ENCODE data around the gene TFIP11. TPM values are rescaled to one million over a fixed set of nuclear protein-coding genes. Genes with fewer than 3 reads are reported as not detected.

Gene TFIP11
- total and polyA plus RNA-seq, 2 of the 13 experiments (the other 11 are each of a cell fraction or from before 2014, with no cell fraction given) = 15.4 to 22.8 TPM

DNA sequence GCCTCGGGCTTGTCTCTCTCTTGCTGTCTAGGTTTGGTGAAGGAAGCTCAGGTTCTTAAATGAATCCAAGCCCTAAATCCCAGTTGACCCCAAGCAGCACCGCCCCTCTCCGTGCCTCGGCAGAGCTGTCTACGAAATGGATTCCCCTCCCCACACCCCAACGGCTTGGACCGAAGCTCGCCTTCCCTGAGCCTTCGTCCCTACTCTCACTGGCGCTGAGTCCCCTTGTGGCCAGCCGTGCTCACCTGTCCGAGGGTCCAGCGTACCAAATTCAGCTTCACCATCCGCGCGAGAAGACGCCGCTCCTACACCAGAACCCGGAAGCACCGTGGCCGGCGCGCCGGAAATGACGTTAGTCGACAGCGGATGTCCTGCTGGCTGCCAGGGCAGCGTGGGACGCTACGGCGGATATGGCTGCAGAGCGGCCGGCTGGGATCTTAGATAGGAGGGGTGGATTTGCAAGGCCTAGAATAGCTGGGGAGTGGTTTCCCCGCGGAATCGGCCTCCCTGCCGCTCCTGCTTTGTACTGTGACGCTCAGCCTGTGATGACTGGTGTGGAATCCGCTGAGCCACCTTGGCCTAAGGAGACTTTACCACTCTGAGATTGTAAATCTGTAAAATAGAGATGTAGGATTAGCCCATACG lies at the start of gene TFIP11 (continued):
- TF ChIP-seq ETV5 (CRISPR knock-in tag; IDR thresholded peaks at IDR 0.05; ENCODE audit: borderline replicate concordance) (peak; percentile 87), UBTF (CRISPR knock-in tag; IDR thresholded peaks at IDR 0.05) (peak; percentile 71), RBM22 (optimal IDR thresholded peaks at IDR 0.05; ENCODE audit: low read length) (peak; percentile 86), ARNTL (CRISPR knock-in tag; IDR thresholded peaks at IDR 0.05) (no peak), KDM4B (CRISPR knock-in tag; IDR thresholded peaks at IDR 0.05) (peak; percentile 65; the same call in 1 of the 2 replicates), SRF (IDR thresholded peaks at IDR 0.05; ENCODE audit: low read depth, low read length) (peak; percentile 65), NRL (CRISPR knock-in tag; IDR thresholded peaks at IDR 0.05; ENCODE audit: borderline replicate concordance) (peak; percentile 93), MEF2D (CRISPR knock-in tag; IDR thresholded peaks at IDR 0.05) (peak; percentile 85), MED1 (CRISPR knock-in tag; IDR thresholded peaks at IDR 0.05) (peak; percentile 73), ZNF619 (CRISPR knock-in tag; IDR thresholded peaks at IDR 0.05) (peak; percentile 82; the same call in 1 of the 2 replicates), HNF4G (IDR thresholded peaks at IDR 0.05; ENCODE audit: borderline replicate concordance, low read depth, low read length) (no peak), HNF4G (CRISPR knock-in tag; IDR thresholded peaks at IDR 0.05; ENCODE audit: borderline replicate concordance, low read depth) (no peak), TARDBP (CRISPR knock-in tag; IDR thresholded peaks at IDR 0.05) (peak; percentile 82), PITX1 (CRISPR knock-in tag; IDR thresholded peaks at IDR 0.05) (peak; percentile 73), NFATC3 (CRISPR knock-in tag; IDR thresholded peaks at IDR 0.05) (0 out of 2 replicates have a peak, but pooled peaks have one; percentile 66), TFAP4 (IDR thresholded peaks at IDR 0.05; ENCODE audit: borderline replicate concordance, low read depth) (peak; percentile 47; the same call in 1 of the 2 replicates), ZBTB8A (CRISPR knock-in tag; IDR thresholded peaks at IDR 0.05; ENCODE audit: borderline replicate concordance, low read depth) (peak; percentile 82; the same call in 1 of the 2 replicates), IKZF1 (IDR thresholded peaks at IDR 0.05) (no peak), KDM6A (CRISPR knock-in tag; IDR thresholded peaks at IDR 0.05; ENCODE audit: low read depth) (no peak), CBFB (CRISPR knock-in tag; IDR thresholded peaks at IDR 0.05) (no peak), HMG20A (CRISPR knock-in tag; IDR thresholded peaks at IDR 0.05; ENCODE audit: borderline replicate concordance) (no peak), ZNF558 (CRISPR knock-in tag; IDR thresholded peaks at IDR 0.05; ENCODE audit: borderline replicate concordance) (no peak), SNAPC2 (CRISPR knock-in tag; IDR thresholded peaks at IDR 0.05) (no peak), ZIK1 (CRISPR knock-in tag; IDR thresholded peaks at IDR 0.05; ENCODE audit: borderline replicate concordance, low read depth) (no peak), PHB2 (IDR thresholded peaks at IDR 0.05; ENCODE audit: partially characterized antibody) (no peak), U2AF1 (optimal IDR thresholded peaks at IDR 0.05; ENCODE audit: low read depth, low read length) (peak; percentile 77), RBFOX2 (IDR thresholded peaks at IDR 0.05; ENCODE audit: low read depth, low read length) (peak; percentile 87)
- TF ChIP-seq, protein P1, sequence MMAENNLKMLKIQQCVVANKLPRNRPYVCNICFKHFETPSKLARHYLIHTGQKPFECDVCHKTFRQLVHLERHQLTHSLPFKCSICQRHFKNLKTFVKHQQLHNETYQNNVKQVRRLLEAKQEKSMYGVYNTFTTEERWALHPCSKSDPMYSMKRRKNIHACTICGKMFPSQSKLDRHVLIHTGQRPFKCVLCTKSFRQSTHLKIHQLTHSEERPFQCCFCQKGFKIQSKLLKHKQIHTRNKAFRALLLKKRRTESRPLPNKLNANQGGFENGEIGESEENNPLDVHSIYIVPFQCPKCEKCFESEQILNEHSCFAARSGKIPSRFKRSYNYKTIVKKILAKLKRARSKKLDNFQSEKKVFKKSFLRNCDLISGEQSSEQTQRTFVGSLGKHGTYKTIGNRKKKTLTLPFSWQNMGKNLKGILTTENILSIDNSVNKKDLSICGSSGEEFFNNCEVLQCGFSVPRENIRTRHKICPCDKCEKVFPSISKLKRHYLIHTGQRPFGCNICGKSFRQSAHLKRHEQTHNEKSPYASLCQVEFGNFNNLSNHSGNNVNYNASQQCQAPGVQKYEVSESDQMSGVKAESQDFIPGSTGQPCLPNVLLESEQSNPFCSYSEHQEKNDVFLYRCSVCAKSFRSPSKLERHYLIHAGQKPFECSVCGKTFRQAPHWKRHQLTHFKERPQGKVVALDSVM (CRISPR knock-in tag; IDR thresholded peaks at IDR 0.05) = peak; percentile 26; the same call in 1 of the 2 replicates

Data from HepG2 (cell line).